ENCODE results near the gene ZNF75A. TPM values are rescaled to one million over a fixed set of nuclear protein-coding genes. Genes with fewer than 3 reads are reported as not detected.
A peak's percentile ranks its signal among the peaks of the same experiment; 100 is the strongest.

ZNF75A gene
- total RNA-seq, 1 donor from 2014 or later: 25.4 TPM

DNA sequence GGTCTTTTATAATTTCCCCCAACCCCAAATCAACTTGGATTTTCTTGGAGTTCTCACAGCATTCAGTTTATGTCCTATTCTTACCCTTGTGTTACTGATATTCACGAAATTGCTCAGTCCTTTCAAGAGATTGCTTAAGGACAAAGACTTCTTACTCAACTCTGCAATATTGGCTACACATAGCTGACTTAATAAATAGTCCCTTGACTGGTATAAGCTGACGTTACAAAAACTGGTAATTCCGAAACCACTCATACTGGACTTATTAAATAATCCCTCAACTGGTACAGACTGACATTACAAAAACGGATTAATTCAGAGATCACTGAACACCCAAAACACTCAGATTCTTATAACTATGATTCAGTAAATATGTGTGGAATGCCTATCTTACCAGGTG, 927 bp upstream of the ZNF75A start:
- H3K36me3 Mint-ChIP-seq (ENCODE audit: low read depth): peaks cover 80% of the 10 kb centered on the region
- peak overlapping the region; percentile 71 for H3K27ac Mint-ChIP-seq
- H3K27me3 Mint-ChIP-seq (ENCODE audit: low read depth): no peaks in the 10 kb centered on the region
- peaks cover 8% of the 10 kb centered on the region for H3K4me1 Mint-ChIP-seq (ENCODE audit: low read depth)
- peak overlapping the region; percentile 77 for H3K4me3 Mint-ChIP-seq (ENCODE audit: low read depth)
- intact Hi-C loops (cut with micrococcal nuclease): loop anchor here (2.0 kb wide), 2 partner anchors 22 to 154 kb away; partner anchors contain the start of gene ZNF263
- DNase-seq (ENCODE audit: low spot score): no peak
- peaks cover 69% of the 10 kb centered on the region for H3K9me3 Mint-ChIP-seq

DNA sequence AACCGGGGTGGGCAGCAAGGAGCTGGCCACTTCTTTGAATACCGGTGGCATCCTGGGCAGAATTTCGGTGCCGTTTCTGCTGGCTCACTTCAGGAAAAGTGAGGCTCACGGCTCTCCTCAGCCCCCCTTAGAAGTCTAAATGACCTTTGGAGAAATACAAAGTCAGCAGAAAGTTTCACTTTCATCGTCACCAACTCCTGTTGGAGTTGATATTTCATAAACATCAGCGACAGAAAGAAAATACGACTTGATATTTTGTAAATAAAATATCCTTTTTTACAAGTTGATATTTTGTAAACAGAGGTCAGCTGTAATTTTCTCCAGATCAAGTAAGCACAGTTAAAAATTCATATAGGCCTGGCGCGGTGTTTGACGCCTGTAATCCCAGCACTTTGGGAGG, 781 bp downstream of the ZNF75A start:
- Mint-ChIP-seq H3K9me3 (peaks cover 64% of the 10 kb centered on the region), H3K36me3 (ENCODE audit: low read depth) (peaks cover 80% of the 10 kb centered on the region), H3K4me3 (ENCODE audit: low read depth) (peak overlapping the region; percentile 77), H3K4me1 (ENCODE audit: low read depth) (peaks cover 8% of the 10 kb centered on the region), H3K27ac (peak overlapping the region; percentile 78), H3K27me3 (ENCODE audit: low read depth) (no peaks in the 10 kb centered on the region)
- intact Hi-C loops (cut with micrococcal nuclease): no loop called here
- no peak for DNase-seq (ENCODE audit: low spot score)

DNA sequence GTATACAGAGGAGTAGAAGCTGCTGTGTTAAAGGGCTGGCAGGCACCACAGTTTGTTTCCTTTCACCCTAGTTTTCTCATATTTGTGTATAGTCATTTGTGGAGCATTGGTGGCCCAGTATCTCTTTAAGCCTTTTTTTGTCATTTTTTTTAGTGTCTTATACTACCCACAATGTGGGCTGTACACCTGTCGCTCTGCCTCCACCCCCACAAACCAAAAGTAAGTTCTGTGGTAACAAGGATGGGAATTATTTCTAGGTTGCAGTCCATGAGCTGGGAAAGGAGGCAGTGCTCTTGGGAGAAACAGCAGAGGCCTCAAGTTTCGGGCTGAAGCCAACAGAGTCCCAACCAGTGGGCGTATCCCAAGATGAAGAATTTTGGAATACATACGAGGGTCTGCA, 6.2 kb downstream of the ZNF75A start:
- Mint-ChIP-seq H3K4me3 (ENCODE audit: low read depth) (no peak overlapping the region), H3K9me3 (peaks cover 84% of the 10 kb centered on the region), H3K27me3 (ENCODE audit: low read depth) (no peaks in the 10 kb centered on the region), H3K4me1 (ENCODE audit: low read depth) (no peaks in the 10 kb centered on the region), H3K36me3 (ENCODE audit: low read depth) (peaks cover 100% of the 10 kb centered on the region), H3K27ac (no peak overlapping the region)
- DNase-seq (ENCODE audit: low spot score): no peak
- intact Hi-C loops (cut with micrococcal nuclease): no loop called here

DNA sequence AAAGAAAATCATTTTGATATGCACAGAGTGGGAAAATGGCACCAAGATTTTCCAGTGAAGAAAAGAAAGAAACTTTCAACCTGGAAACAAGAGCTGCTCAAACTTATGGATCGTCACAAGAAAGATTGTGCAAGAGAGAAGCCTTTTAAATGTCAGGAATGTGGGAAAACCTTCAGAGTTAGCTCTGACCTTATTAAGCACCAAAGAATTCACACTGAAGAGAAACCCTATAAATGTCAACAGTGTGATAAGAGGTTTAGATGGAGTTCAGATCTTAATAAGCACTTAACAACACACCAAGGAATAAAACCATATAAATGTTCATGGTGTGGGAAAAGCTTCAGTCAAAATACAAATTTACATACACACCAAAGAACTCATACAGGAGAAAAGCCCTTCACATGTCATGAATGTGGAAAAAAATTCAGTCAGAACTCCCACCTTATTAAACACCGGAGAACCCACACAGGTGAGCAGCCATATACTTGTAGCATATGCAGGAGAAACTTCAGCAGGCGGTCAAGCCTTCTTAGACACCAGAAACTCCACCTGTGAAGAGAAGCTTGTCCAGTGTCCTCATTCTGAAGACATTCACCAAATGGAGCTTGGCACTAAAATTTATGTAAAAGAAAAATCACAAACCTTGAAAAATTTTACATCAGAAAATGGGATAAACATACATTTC, 12.2 kb downstream of the ZNF75A start:
- no peak overlapping the region for H3K27ac Mint-ChIP-seq
- intact Hi-C loops (cut with micrococcal nuclease): no loop called here
- H3K36me3 Mint-ChIP-seq (ENCODE audit: low read depth): peaks cover 78% of the 10 kb centered on the region
- no peak for DNase-seq (ENCODE audit: low spot score)
- H3K27me3 Mint-ChIP-seq (ENCODE audit: low read depth): no peaks in the 10 kb centered on the region
- H3K4me1 Mint-ChIP-seq (ENCODE audit: low read depth): no peaks in the 10 kb centered on the region
- H3K9me3 Mint-ChIP-seq: peaks cover 88% of the 10 kb centered on the region
- no peak overlapping the region for H3K4me3 Mint-ChIP-seq (ENCODE audit: low read depth)

DNA sequence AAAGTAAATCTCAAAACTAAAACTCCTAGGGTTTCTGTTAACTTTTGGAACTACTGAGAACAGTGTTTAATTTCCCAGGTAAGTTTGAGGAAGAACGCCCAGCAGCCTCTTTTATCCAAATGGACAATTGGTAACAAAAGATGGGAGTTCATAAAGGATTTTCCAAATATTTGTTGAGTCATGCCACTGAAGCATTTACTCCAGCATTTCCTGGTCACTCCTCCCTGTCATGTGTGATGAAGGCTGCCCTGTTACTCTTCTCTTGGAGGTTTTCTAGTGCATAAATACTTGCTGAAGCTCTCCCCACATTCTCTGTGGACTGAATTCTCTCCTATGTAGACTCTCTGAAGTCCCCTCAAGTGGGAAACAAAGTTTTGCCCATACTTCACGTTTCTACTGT, 16.5 kb downstream of the ZNF75A start:
- Mint-ChIP-seq H3K4me1 (ENCODE audit: low read depth) (no peaks in the 10 kb centered on the region), H3K36me3 (ENCODE audit: low read depth) (peaks cover 34% of the 10 kb centered on the region), H3K27me3 (ENCODE audit: low read depth) (no peaks in the 10 kb centered on the region), H3K27ac (no peak overlapping the region), H3K4me3 (ENCODE audit: low read depth) (no peak overlapping the region), H3K9me3 (peaks cover 67% of the 10 kb centered on the region)
- intact Hi-C loops (cut with micrococcal nuclease): no loop called here
- no peak for DNase-seq (ENCODE audit: low spot score)

DNA sequence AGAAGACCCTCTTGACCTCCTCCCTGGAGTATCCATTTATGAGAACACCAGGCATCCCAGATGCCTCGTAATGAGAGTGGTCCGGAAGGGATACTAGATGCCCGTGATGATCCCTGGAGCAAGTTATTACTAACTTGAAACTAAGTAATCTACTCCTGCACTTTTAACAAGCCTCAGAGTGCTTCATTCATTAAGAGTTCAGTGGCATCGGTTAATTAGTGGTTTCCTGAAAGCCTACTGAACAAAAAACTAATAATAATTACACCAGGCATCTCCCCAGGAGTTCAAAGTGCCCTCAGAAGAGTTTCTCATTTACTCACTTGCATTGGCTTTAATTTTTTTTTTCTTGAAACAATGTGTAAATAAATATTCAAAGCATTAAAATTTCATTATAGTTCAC, 22.2 kb downstream of the ZNF75A start:
- Mint-ChIP-seq H3K9me3 (peaks cover 39% of the 10 kb centered on the region), H3K36me3 (ENCODE audit: low read depth) (no peaks in the 10 kb centered on the region), H3K27ac (no peak overlapping the region), H3K4me1 (ENCODE audit: low read depth) (no peaks in the 10 kb centered on the region), H3K4me3 (ENCODE audit: low read depth) (no peak overlapping the region), H3K27me3 (ENCODE audit: low read depth) (no peaks in the 10 kb centered on the region)
- DNase-seq (ENCODE audit: low spot score): no peak
- intact Hi-C loops (cut with micrococcal nuclease): no loop called here

DNA sequence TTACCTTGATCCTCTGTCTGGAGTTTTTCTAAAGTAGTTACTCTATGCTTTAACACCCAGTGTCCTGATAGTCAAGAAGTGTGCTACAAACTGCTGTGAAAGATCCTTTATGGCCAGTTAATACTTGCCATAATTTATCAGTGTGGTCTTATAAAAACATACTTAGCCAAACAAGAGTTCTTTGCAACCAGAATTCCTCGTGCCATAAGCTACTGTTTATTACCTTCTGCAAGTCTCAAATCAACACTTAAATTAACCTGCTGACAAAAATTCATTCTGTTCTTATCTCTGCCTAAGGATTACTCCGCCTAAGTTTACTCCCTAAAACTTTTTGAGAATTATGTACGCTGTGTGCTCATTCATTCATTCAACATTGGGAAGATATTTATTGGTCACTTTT, 22.8 kb downstream of the ZNF75A start:
- Mint-ChIP-seq H3K9me3 (peaks cover 38% of the 10 kb centered on the region), H3K36me3 (ENCODE audit: low read depth) (no peaks in the 10 kb centered on the region), H3K4me1 (ENCODE audit: low read depth) (no peaks in the 10 kb centered on the region), H3K27ac (no peak overlapping the region), H3K27me3 (ENCODE audit: low read depth) (no peaks in the 10 kb centered on the region), H3K4me3 (ENCODE audit: low read depth) (no peak overlapping the region)
- DNase-seq (ENCODE audit: low spot score): no peak
- intact Hi-C loops (cut with micrococcal nuclease): no loop called here

DNA sequence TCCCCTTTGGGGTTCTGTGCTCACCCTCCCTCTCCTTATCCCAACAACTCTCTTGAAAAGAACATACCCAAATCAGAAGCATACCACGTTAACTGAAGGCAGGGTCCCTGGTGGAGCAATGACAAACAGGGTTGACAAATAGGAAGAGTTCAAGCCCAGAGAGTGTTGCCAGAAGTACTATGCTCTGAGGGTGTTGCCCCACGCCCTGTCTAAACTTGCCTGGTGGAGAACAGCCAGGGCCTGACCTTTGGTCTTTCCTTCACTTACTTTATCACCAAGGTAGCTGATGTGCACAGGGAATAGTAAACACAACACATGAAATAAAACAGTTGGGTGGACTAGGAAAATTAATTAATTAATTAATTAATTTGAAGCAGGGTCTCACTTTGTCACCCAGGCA, 23.3 kb downstream of the ZNF75A start:
- H3K27me3 Mint-ChIP-seq (ENCODE audit: low read depth): no peaks in the 10 kb centered on the region
- no peak overlapping the region for H3K4me3 Mint-ChIP-seq (ENCODE audit: low read depth)
- no peak for DNase-seq (ENCODE audit: low spot score)
- intact Hi-C loops (cut with micrococcal nuclease): no loop called here
- no peaks in the 10 kb centered on the region for H3K36me3 Mint-ChIP-seq (ENCODE audit: low read depth)
- H3K4me1 Mint-ChIP-seq (ENCODE audit: low read depth): no peaks in the 10 kb centered on the region
- H3K9me3 Mint-ChIP-seq: peaks cover 36% of the 10 kb centered on the region
- no peak overlapping the region for H3K27ac Mint-ChIP-seq

DNA sequence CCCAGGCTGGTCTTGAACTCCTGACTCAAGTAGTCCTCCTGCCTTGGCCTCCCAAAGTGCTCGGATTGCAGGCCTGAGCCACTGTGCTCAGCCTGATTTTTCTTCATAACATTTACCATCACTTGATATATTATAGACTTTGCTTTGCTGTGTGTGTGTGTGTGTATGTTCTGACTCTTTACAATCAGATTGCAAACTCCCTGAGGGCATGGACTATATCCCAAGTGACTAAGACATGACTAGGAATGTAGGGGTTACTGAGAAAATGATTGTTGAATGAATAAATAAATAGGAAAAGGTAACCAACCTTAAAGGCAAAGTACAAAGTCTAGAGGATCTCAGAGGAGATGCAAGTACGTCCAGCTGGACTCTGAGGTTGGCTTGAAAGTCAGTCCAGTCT, 40.7 kb downstream of the ZNF75A start:
- no peaks in the 10 kb centered on the region for H3K36me3 Mint-ChIP-seq (ENCODE audit: low read depth)
- no peak overlapping the region for H3K4me3 Mint-ChIP-seq (ENCODE audit: low read depth)
- intact Hi-C loops (cut with micrococcal nuclease): no loop called here
- no peak overlapping the region for H3K27ac Mint-ChIP-seq
- no peaks in the 10 kb centered on the region for H3K27me3 Mint-ChIP-seq (ENCODE audit: low read depth)
- H3K4me1 Mint-ChIP-seq (ENCODE audit: low read depth): no peaks in the 10 kb centered on the region
- peaks cover 23% of the 10 kb centered on the region for H3K9me3 Mint-ChIP-seq
- DNase-seq (ENCODE audit: low spot score): no peak

DNA sequence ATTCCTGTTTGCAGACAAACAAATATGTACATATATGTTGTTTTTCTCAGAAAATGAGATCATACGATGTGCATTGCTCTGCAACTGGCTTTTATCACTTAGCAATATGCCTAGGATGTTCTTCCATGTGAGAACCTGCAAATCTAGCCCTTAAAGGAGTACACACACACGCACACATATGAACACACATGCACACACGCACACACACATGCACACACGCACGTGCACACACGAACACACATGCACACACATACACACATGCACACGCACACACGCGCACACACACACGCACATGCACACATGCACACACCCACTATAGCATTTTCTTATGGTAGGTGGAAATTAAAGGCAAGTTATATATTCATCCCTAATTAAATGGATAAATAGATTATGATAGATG, 42.3 kb downstream of the ZNF75A start:
- Mint-ChIP-seq H3K27ac (no peak overlapping the region), H3K4me1 (ENCODE audit: low read depth) (no peaks in the 10 kb centered on the region), H3K9me3 (peaks cover 22% of the 10 kb centered on the region), H3K27me3 (ENCODE audit: low read depth) (no peaks in the 10 kb centered on the region), H3K4me3 (ENCODE audit: low read depth) (no peak overlapping the region), H3K36me3 (ENCODE audit: low read depth) (no peaks in the 10 kb centered on the region)
- intact Hi-C loops (cut with micrococcal nuclease): no loop called here
- no peak for DNase-seq (ENCODE audit: low spot score)

DNA sequence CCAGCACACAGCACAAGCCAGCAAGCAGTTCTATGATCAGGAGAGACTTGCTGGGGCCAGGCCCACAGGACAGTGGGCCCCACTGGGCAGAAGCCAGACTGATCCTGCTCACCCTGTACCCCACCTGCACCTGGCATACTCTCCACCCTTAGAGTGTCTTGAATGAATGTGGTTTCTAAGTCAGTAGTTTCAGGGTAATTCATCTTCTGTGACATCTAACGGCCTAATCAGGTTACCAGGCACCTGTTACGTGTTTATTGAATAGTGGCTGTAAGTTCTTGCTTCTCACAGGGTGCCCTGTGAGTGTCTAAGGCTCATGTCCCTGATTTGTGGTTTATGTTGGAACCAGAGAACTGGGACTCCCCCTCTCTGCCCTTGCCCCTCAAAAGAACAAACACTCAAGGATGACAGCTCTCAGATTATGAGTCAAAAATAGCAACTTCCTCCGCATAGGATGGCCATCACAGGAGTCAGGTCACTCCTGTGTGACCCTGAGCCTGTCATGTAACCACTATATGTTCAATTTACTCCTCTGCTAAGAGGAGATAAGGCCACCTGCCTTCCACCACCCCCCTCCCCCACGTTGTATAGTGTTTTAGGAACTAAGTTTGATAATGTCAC, 43.4 kb downstream of the ZNF75A start:
- intact Hi-C loops (cut with micrococcal nuclease): no loop called here
- Mint-ChIP-seq H3K4me1 (ENCODE audit: low read depth) (no peaks in the 10 kb centered on the region), H3K27me3 (ENCODE audit: low read depth) (no peaks in the 10 kb centered on the region), H3K27ac (no peak overlapping the region), H3K4me3 (ENCODE audit: low read depth) (no peak overlapping the region), H3K9me3 (peaks cover 18% of the 10 kb centered on the region), H3K36me3 (ENCODE audit: low read depth) (no peaks in the 10 kb centered on the region)
- DNase-seq (ENCODE audit: low spot score): no peak

DNA sequence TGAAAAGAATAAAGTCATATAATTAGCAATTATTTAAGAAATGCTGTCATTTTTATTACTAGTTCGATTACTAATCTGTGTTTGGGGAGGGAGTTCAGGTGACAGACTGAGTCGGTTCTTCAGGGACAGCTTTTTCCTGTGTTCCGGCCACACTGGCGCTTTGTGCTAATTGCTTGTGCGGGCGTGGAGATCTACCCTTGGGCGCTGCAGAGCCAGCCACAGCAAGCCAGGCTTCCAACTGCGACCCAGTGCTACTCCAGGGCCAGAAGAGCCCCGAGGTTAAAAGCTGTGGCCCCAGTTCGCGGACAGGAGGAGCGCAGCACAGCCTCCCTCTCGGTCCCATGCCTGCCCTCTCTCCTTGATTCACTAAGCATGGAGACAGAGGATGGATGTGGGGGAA, 43.9 kb downstream of the ZNF75A start:
- no peaks in the 10 kb centered on the region for H3K27me3 Mint-ChIP-seq (ENCODE audit: low read depth)

DNA sequence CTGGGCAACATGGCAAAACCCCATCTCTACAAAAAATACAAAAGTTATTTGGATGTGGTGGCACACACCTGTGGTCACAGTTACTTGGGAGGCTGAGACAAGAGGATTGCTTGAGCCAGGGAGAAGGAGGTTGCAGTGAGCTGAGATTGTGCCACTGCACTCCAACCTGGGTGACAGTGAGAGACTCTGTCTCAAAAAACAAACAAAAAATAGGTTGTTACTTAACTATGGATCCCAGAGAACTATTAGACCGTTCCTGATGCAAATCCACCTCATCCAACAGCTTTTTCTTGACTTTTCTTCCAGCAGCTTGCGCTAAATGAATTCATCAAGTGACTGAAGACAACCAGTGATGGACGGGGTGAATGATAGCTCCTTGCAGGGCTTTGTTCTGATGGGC, 50.3 kb downstream of the ZNF75A start, which contains the start of gene OR2C1:
TSS of gene OR2C1 (plus strand) at position 301 of the 400 bp plus-strand sequence. CDS start at position 353, 52 bp downstream.
- H3K27ac Mint-ChIP-seq: no peak within 1 kb of the TSS
- H3K9me3 Mint-ChIP-seq: peaks cover 38% of the 10 kb centered on the region
- intact Hi-C loops (cut with micrococcal nuclease): no loop called here
- no peaks in the 10 kb centered on the region for H3K36me3 Mint-ChIP-seq (ENCODE audit: low read depth)
- H3K4me3 Mint-ChIP-seq (ENCODE audit: low read depth): no peak within 1 kb of the TSS
- no peaks in the 10 kb centered on the region for H3K27me3 Mint-ChIP-seq (ENCODE audit: low read depth)
- H3K4me1 Mint-ChIP-seq (ENCODE audit: low read depth): no peaks in the 10 kb centered on the region
- no peak for DNase-seq (ENCODE audit: low spot score)

More for the DNA sequence above, 43.9 kb downstream of the ZNF75A start:
- intact Hi-C loops (cut with micrococcal nuclease): no loop called here
- H3K36me3 Mint-ChIP-seq (ENCODE audit: low read depth): no peaks in the 10 kb centered on the region
- H3K4me1 Mint-ChIP-seq (ENCODE audit: low read depth): no peaks in the 10 kb centered on the region
- no peak overlapping the region for H3K27ac Mint-ChIP-seq
- H3K4me3 Mint-ChIP-seq (ENCODE audit: low read depth): no peak overlapping the region
- H3K9me3 Mint-ChIP-seq: peaks cover 20% of the 10 kb centered on the region
- no peak for DNase-seq (ENCODE audit: low spot score)
